WTC11 (cell line): ENCODE measurements around the gene CLEC4A. TPM values are rescaled to one million over a fixed set of nuclear protein-coding genes. Genes with fewer than 3 reads are reported as not detected.

ENCODE experiments used
- ATAC-seq: fragments of 200-7000 bp; cut with Tn5 transposase; 2 replicates; pipeline ENCODE4 v1.10.0; 2021; ENCODE audit warnings: mild to moderate bottlenecking, moderate library complexity
- CTCF ChIA-PET: fragments of 300-600 bp; sonication (Branson Sonifier 250); formaldehyde crosslinking; loops from one replicate; lab custom pipeline; 2021; ENCODE audit warnings: antibody characterized with exemption; lab: Charles Lee
- POLR2A ChIA-PET: fragments of 350-600 bp; sonication (Branson Sonifier 250); formaldehyde crosslinking; loops from one replicate; lab custom pipeline; 2021; ENCODE audit warnings: antibody characterized with exemption; lab: Charles Lee
- DNase-seq: peaks from one replicate; pipeline ENCODE4 v3.0.0; 2021; ENCODE audit warnings: low spot score
- H3K27ac Mint-ChIP-seq: 2 replicates; pipeline ENCODE4 v1.8.0; 2021; ENCODE audit warnings: mixed read lengths
- H3K27me3 Mint-ChIP-seq: 2 replicates; pipeline ENCODE4 v1.8.0; 2021; ENCODE audit warnings: low read depth, mild to moderate bottlenecking, moderate library complexity, mixed read lengths
- H3K36me3 Mint-ChIP-seq: 2 replicates; pipeline ENCODE4 v1.8.0; 2021; ENCODE audit warnings: mixed read lengths
- H3K4me1 Mint-ChIP-seq: 2 replicates; pipeline ENCODE4 v1.8.0; 2022; ENCODE audit warnings: mixed read lengths
- H3K4me3 Mint-ChIP-seq: 2 replicates; pipeline ENCODE4 v1.8.0; 2021; ENCODE audit warnings: mild to moderate bottlenecking, moderate library complexity, mixed read lengths
- H3K9me3 Mint-ChIP-seq: 2 replicates; pipeline ENCODE4 v1.8.0; 2021; ENCODE audit warnings: mixed read lengths
- ARID4B ChIP-seq: sonication (generic); formaldehyde crosslinking; IDR thresholded peaks from 2 replicates; pipeline ENCODE4 v1.8.0; 2023; ENCODE audit warnings: missing genetic modification reagents, mild to moderate bottlenecking, borderline replicate concordance
- CREB1 ChIP-seq: sonication (generic); formaldehyde crosslinking; IDR thresholded peaks from 2 replicates; pipeline ENCODE4 v1.8.0; 2023; ENCODE audit warnings: mild to moderate bottlenecking, missing genetic modification reagents
- CREM ChIP-seq: sonication (generic); formaldehyde crosslinking; IDR thresholded peaks from 2 replicates; pipeline ENCODE4 v1.8.1; 2022; ENCODE audit warnings: mild to moderate bottlenecking, missing genetic modification reagents, moderate library complexity
- CTCF ChIP-seq: fragments of 200-600 bp; IDR thresholded peaks from 2 replicates; pipeline ENCODE4 v1.8.0; 2022; ENCODE audit warnings: antibody characterized with exemption
- E2F5 ChIP-seq: sonication (generic); formaldehyde crosslinking; IDR thresholded peaks from 2 replicates; pipeline ENCODE4 v1.8.1; 2022; ENCODE audit warnings: mild to moderate bottlenecking, moderate library complexity, missing genetic modification reagents
- ELF4 ChIP-seq: sonication (generic); formaldehyde crosslinking; IDR thresholded peaks from 2 replicates; pipeline ENCODE4 v1.8.1; 2022; ENCODE audit warnings: low read depth, mild to moderate bottlenecking, moderate library complexity, missing genetic modification reagents
- ESRRA ChIP-seq: sonication (generic); formaldehyde crosslinking; IDR thresholded peaks from 2 replicates; pipeline ENCODE4 v1.8.1; 2022; ENCODE audit warnings: mild to moderate bottlenecking, missing genetic modification reagents, borderline replicate concordance
- NR1H2 ChIP-seq: sonication (generic); formaldehyde crosslinking; IDR thresholded peaks from 2 replicates; pipeline ENCODE4 v1.9.0; 2021; ENCODE audit warnings: mild to moderate bottlenecking, moderate library complexity, missing genetic modification reagents
- NR2C2 ChIP-seq: sonication (generic); formaldehyde crosslinking; IDR thresholded peaks from 2 replicates; pipeline ENCODE4 v1.8.0; 2022; ENCODE audit warnings: mild to moderate bottlenecking, missing genetic modification reagents
- TCF7 ChIP-seq: sonication (generic); formaldehyde crosslinking; IDR thresholded peaks from 2 replicates; pipeline ENCODE4 v1.8.0; 2022; ENCODE audit warnings: mild to moderate bottlenecking, low read depth, missing genetic modification reagents, moderate library complexity
- TEAD4 ChIP-seq: sonication (generic); formaldehyde crosslinking; IDR thresholded peaks from 2 replicates; pipeline ENCODE4 v1.8.0; 2022; ENCODE audit warnings: mild to moderate bottlenecking, missing genetic modification reagents
- USF1 ChIP-seq: sonication (generic); formaldehyde crosslinking; IDR thresholded peaks from 2 replicates; pipeline ENCODE4 v1.8.0; 2022; ENCODE audit warnings: mild to moderate bottlenecking, missing genetic modification reagents
- ZBTB21 ChIP-seq: sonication (generic); formaldehyde crosslinking; IDR thresholded peaks from 2 replicates; pipeline ENCODE4 v1.8.1; 2023; ENCODE audit warnings: mild to moderate bottlenecking, missing genetic modification reagents, borderline replicate concordance
- ZNF219 ChIP-seq: sonication (generic); formaldehyde crosslinking; IDR thresholded peaks from 2 replicates; pipeline ENCODE4 v1.8.0; 2023; ENCODE audit warnings: missing genetic modification reagents, mild to moderate bottlenecking, borderline replicate concordance
- ZNF317 ChIP-seq: sonication (generic); formaldehyde crosslinking; IDR thresholded peaks from 2 replicates; pipeline ENCODE4 v1.8.1; 2023; ENCODE audit warnings: low read depth, mild to moderate bottlenecking, moderate library complexity, missing genetic modification reagents, borderline replicate concordance
- ZNF671 ChIP-seq: fragments of 250-450 bp; sonication (Bioruptor Pico); IDR thresholded peaks from 2 replicates; pipeline ENCODE4 v1.8.0; 2021; ENCODE audit warnings: mild to moderate bottlenecking
- total RNA-seq: library from RNA; stranded (reverse); gene quantifications from 3 replicates; pipeline ENCODE4 v1.2.3, GENCODE V29; 2021

The CLEC4A gene
- total RNA-seq, 1 experiment from 2014 or later = 0.44 TPM

GRCh38 chr12:8143261-8143660, 19.8 kb downstream of the CLEC4A start (continued):
- no peak for TF ChIP-seq CTCF
- TF ChIP-seq TEAD4 = no peak
- no peak for TF ChIP-seq USF1 (CRISPR knock-in tag)
- no peak for TF ChIP-seq ELF4 (CRISPR knock-in tag)
- no peak for TF ChIP-seq ZNF219 (CRISPR knock-in tag)
- TF ChIP-seq TCF7 (CRISPR knock-in tag) = no peak
- TF ChIP-seq ESRRA (CRISPR knock-in tag) = no peak
- no peak for TF ChIP-seq ZBTB21 (CRISPR knock-in tag)
- TF ChIP-seq, all 79 proteins: peak for 0

GRCh38 chr12:8145754-8146441, 22.5 kb downstream of the CLEC4A start:
- H3K36me3 Mint-ChIP-seq = peaks cover 18% of the 10 kb centered on the region
- TF ChIP-seq ESRRA (CRISPR knock-in tag) (no peak), CREM (CRISPR knock-in tag) (peak; percentile 66; the same call in 1 of the 2 replicates), CREB1 (no peak)
- ATAC-seq = peak; percentile 97
- peaks cover 19% of the 10 kb centered on the region for H3K4me1 Mint-ChIP-seq
- H3K27ac Mint-ChIP-seq = peak overlapping the region; percentile 72
- ChIA-PET CTCF (interaction anchor here (1.3 kb wide), 2 partner anchors 9 to 12 kb away, joined by 3 to 4 read pairs; no protein-coding TSS in a partner anchor), POLR2A (interaction anchor here (0.5 kb wide), 1 partner anchor 211 kb away, joined by 3 read pairs; no protein-coding TSS in a partner anchor)
- DNase-seq = peak; percentile 67
- H3K9me3 Mint-ChIP-seq = peaks cover 26% of the 10 kb centered on the region
- peaks cover 6% of the 10 kb centered on the region; the same call in 1 of the 2 replicates for H3K27me3 Mint-ChIP-seq
- H3K4me3 Mint-ChIP-seq = no peak overlapping the region

GRCh38 chr12:8146442-8146771, 23.0 kb downstream of the CLEC4A start:
- POLR2A ChIA-PET = no interaction called here
- 0 out of 2 replicates have a peak, but pooled peaks have one; percentile 15 for TF ChIP-seq CREM (CRISPR knock-in tag)
- no peak for TF ChIP-seq NR1H2 (CRISPR knock-in tag)
- Mint-ChIP-seq H3K4me3 (no peak overlapping the region), H3K36me3 (peaks cover 13% of the 10 kb centered on the region), H3K27ac (no peak overlapping the region), H3K4me1 (peaks cover 19% of the 10 kb centered on the region), H3K27me3 (peaks cover 6% of the 10 kb centered on the region; the same call in 1 of the 2 replicates), H3K9me3 (peaks cover 21% of the 10 kb centered on the region)
- DNase-seq = no peak
- CTCF ChIA-PET = interaction anchor here (1.3 kb wide), 2 partner anchors 9 to 12 kb away, joined by 3 to 4 read pairs; no protein-coding TSS in a partner anchor
- no peak for ATAC-seq

- ATAC-seq (no peak), DNase-seq (no peak)
- POLR2A ChIA-PET = no interaction called here
- Mint-ChIP-seq H3K9me3 (peaks cover 16% of the 10 kb centered on the region), H3K4me1 (peaks cover 21% of the 10 kb centered on the region), H3K27me3 (peaks cover 6% of the 10 kb centered on the region), H3K4me3 (no peak overlapping the region), H3K36me3 (peaks cover 3% of the 10 kb centered on the region; the same call in 1 of the 2 replicates), H3K27ac (no peak overlapping the region)
- CTCF ChIA-PET = no interaction called here
- TF ChIP-seq E2F5 (CRISPR knock-in tag) (no peak), ZNF317 (no peak), ARID4B (CRISPR knock-in tag) (no peak), NR2C2 (CRISPR knock-in tag) (no peak), ZNF671 (no peak)
These were observed 31.1 kb downstream of the CLEC4A start for GRCh38 chr12:8154526-8154925.
